Endothelial cell of umbilical vein (primary cell): ENCODE data around the gene ESPNL. TPM values are rescaled to one million over a fixed set of nuclear protein-coding genes. Genes with fewer than 3 reads are reported as not detected.

Source experiments
- BruUV-seq: library from RNA; stranded (reverse); fragments of 400-500 nt; replicated peaks from 2 replicates; lab custom pipeline; 2021; lab: Mats Ljungman, UMichigan
- CTCF ChIA-PET: fragments of 300-600, 350-600 bp; sonication (Branson Sonifier 250); formaldehyde crosslinking; loops from one replicate; lab custom pipeline; 2021; ENCODE audit warnings: antibody characterized with exemption, inconsistent platforms; lab: Charles Lee
- POLR2A ChIA-PET: fragments of 300-600, 350-600 bp; sonication (Branson Sonifier 250); formaldehyde crosslinking; loops from one replicate; lab custom pipeline; 2021; ENCODE audit warnings: antibody characterized with exemption, inconsistent platforms; lab: Charles Lee
- DNase-seq: peaks from one replicate; pipeline ENCODE4 v3.0.0-alpha.2; 2011; ENCODE audit warnings: low read depth, low spot score
- FAIRE-seq: peaks from 2 replicates; lab custom pipeline; 2011; peaks lifted over from hg19 to GRCh38; lab: Jason Lieb, UNC
- H2AFZ ChIP-seq: 2 replicates; pipeline ENCODE4 v1.6.0; 2012; ENCODE audit warnings: low read depth, low read length, control low read depth, inconsistent platforms
- H3K27ac ChIP-seq: 2 replicates; pipeline ENCODE4 v1.5.1; 2011; ENCODE audit warnings: low read depth, mild to moderate bottlenecking, control low read depth, low read length, moderate library complexity; ENCODE audit not compliant: insufficient read depth
- H3K27me3 ChIP-seq, 2 experiments: 2 replicates each; pipeline versions ENCODE4 v1.6.0 to v1.6.1; 2011; ENCODE audit warnings: low read length in 2 of 2, mixed read lengths in 1 of 2; ENCODE audit not compliant: control insufficient read depth in 2 of 2, insufficient read depth in 2 of 2
- H3K36me3 ChIP-seq, 2 experiments: 2 replicates in 1 of 2; 3 replicates in 1 of 2; pipeline ENCODE4 v1.5.1; 2011; ENCODE audit warnings: low read length in 2 of 2, mild to moderate bottlenecking in 1 of 2, moderate library complexity in 1 of 2; ENCODE audit not compliant: control insufficient read depth in 2 of 2, insufficient read depth in 2 of 2; ENCODE audit errors: extremely low read depth in 1 of 2
- H3K4me1 ChIP-seq: 3 replicates; pipeline ENCODE4 v1.5.1; 2011; ENCODE audit warnings: mild to moderate bottlenecking, low read length; ENCODE audit not compliant: control insufficient read depth, insufficient read depth; ENCODE audit errors: extremely low read depth
- H3K4me2 ChIP-seq: 2 replicates; pipeline ENCODE4 v1.6.1; 2011; ENCODE audit warnings: low read length, control low read depth, mixed read lengths; ENCODE audit not compliant: insufficient read depth
- H3K4me3 ChIP-seq, 3 experiments: fragments of 200-600 bp in 1 of 3; sonication (generic), shearing (Covaris generic) in 1 of 3; replicated peaks in 1 of 3; 2 replicates each; pipeline ENCODE4 v1.5.1; 2011 to 2016; ENCODE audit warnings: control low read depth in 3 of 3, low read length in 3 of 3, mild to moderate bottlenecking in 2 of 3, inconsistent platforms in 1 of 3, low read depth in 1 of 3, moderate library complexity in 1 of 3; ENCODE audit not compliant: insufficient read depth in 1 of 3
- H3K79me2 ChIP-seq: 2 replicates; pipeline ENCODE4 v1.6.0; 2012; ENCODE audit warnings: low read length, inconsistent platforms; ENCODE audit not compliant: control insufficient read depth, insufficient read depth
- H3K9ac ChIP-seq: replicated peaks from 2 replicates; pipeline ENCODE3; 2011; ENCODE audit warnings: low read length, control low read depth; ENCODE audit not compliant: insufficient read depth; ENCODE audit errors: extremely low read depth
- H3K9me1 ChIP-seq: replicated peaks from 3 replicates; pipeline ENCODE4 v1.6.0; 2011; ENCODE audit warnings: mild to moderate bottlenecking, low read length; ENCODE audit not compliant: control insufficient read depth, insufficient read depth; ENCODE audit errors: extremely low read depth
- H3K9me3 ChIP-seq: replicated peaks from 2 replicates; pipeline ENCODE4 v1.5.1; 2012; ENCODE audit warnings: low read length, inconsistent platforms; ENCODE audit not compliant: control insufficient read depth, insufficient read depth
- H4K20me1 ChIP-seq: replicated peaks from 2 replicates; pipeline ENCODE3; 2011; ENCODE audit warnings: mild to moderate bottlenecking, low read length; ENCODE audit not compliant: control insufficient read depth, insufficient read depth; ENCODE audit errors: extremely low read depth
- CTCF ChIP-seq, 2 donors: IDR thresholded peaks; 1 replicate in 1 of 2; 2 replicates in 1 of 2; pipeline ENCODE4 v1.5.1; 2011; ENCODE audit warnings: low read length in 2 of 2, mild to moderate bottlenecking in 2 of 2, moderate library complexity in 2 of 2, control low read depth in 1 of 2, inconsistent platforms in 1 of 2, low read depth in 1 of 2; ENCODE audit not compliant: insufficient read depth in 1 of 2; ENCODE audit errors: extremely low read depth in 1 of 2
- EZH2 ChIP-seq: IDR thresholded peaks from 2 replicates; pipeline ENCODE4 v1.6.1; 2012; ENCODE audit warnings: borderline replicate concordance, low read depth, mild to moderate bottlenecking, moderate library complexity, low read length, inconsistent platforms; ENCODE audit not compliant: severe bottlenecking
- FOS ChIP-seq: IDR thresholded peaks from 2 replicates; pipeline ENCODE4 v1.6.1; 2011; ENCODE audit warnings: mild to moderate bottlenecking, low read length, moderate library complexity, borderline replicate concordance; ENCODE audit not compliant: insufficient read depth
- GATA2 ChIP-seq: IDR thresholded peaks from 2 replicates; pipeline ENCODE4 v1.7.0; 2011; ENCODE audit warnings: low read depth, mild to moderate bottlenecking, moderate library complexity, mixed read lengths, low read length; ENCODE audit not compliant: insufficient read length, insufficient read depth
- JUN ChIP-seq: IDR thresholded peaks from 2 replicates; pipeline ENCODE4 v1.6.1; 2011; ENCODE audit warnings: borderline replicate concordance, low read depth; ENCODE audit not compliant: insufficient read length, insufficient read depth
- MAX ChIP-seq: IDR thresholded peaks from 2 replicates; pipeline ENCODE4 v1.6.1; 2011; ENCODE audit not compliant: insufficient read depth, insufficient read length
- POLR2A ChIP-seq: IDR thresholded peaks from 2 replicates; pipeline ENCODE4 v1.6.1; 2012; ENCODE audit warnings: low read depth, mild to moderate bottlenecking, control low read depth, low read length
- POLR2AphosphoS5 ChIP-seq: IDR thresholded peaks from 2 replicates; pipeline ENCODE4 v1.6.1; 2012; ENCODE audit warnings: low read depth, mild to moderate bottlenecking, control low read depth, low read length, moderate library complexity; ENCODE audit not compliant: insufficient read depth
- dilution Hi-C: fragments of 300-500 bp; cut with MboI; formaldehyde crosslinking; loops from one replicate; pipeline ENCODE4 v1.15.0; 2019; ENCODE audit warnings: low sequenced_read_pairs; ENCODE audit not compliant: extremely low pct_ligation_motif_present
- intact Hi-C: fragments of 100-400 bp; cut with micrococcal nuclease; formaldehyde crosslinking; loops from one replicate; pipeline ENCODE4 v1.10.0; 2022
- polyA plus RNA-seq, 4 experiments: library from polyadenylated mRNA; depleted of rRNA in 3 of 4; stranded (reverse) in 3 of 4; unstranded in 1 of 4; fragments of >200 nt; gene quantifications; 2 replicates each; pipeline versions ENCODE4 v1.2.1 to v1.2.3, GENCODE V29; 2011 to 2012; ENCODE audit warnings: missing spikeins in 1 of 4
- total RNA-seq: library from RNA; stranded (reverse); gene quantifications from 2 replicates; pipeline ENCODE4 v1.2.3, GENCODE V29; 2021

The ESPNL gene
- total and polyA plus RNA-seq, 2 donors (not counting 3 experiments of a cell fraction or from before 2014, with no cell fraction given): not detected

GRCh38 chr2:238134393-238134785 is 34.2 kb downstream of the ESPNL start:
- dilution Hi-C loops: no loop called here
- Histone ChIP-seq H3K4me3 (no peak overlapping the region), H3K9me3 (no peaks in the 10 kb centered on the region), H3K4me2 (no peak overlapping the region), H3K9me1 (no peaks in the 10 kb centered on the region), H4K20me1 (no peaks in the 10 kb centered on the region), H2AFZ (no peak overlapping the region), H3K79me2 (no peaks in the 10 kb centered on the region), H3K4me1 (no peaks in the 10 kb centered on the region), H3K9ac (no peak overlapping the region), H3K27ac (no peak overlapping the region), H3K36me3 (no peaks in the 10 kb centered on the region), H3K27me3 (no peaks in the 10 kb centered on the region)
- FAIRE-seq (no peak), DNase-seq (no peak)
- ChIA-PET POLR2A (no interaction called here), CTCF (no interaction called here)
- BruUV-seq: no TSS peak
- intact Hi-C loops: no loop called here
- no peak for TF ChIP-seq FOS
- no peak for TF ChIP-seq POLR2AphosphoS5
- no peak for TF ChIP-seq JUN
- no peak for TF ChIP-seq CTCF (IDR thresholded peaks at IDR 0.05; ENCODE audit: extremely low read depth in 1 of 2, insufficient read depth in 1 of 2, low read depth in 1 of 2, low read length in 2 of 2)
- TF ChIP-seq POLR2A: no peak
- TF ChIP-seq GATA2: no peak
- no peak for TF ChIP-seq MAX
- TF ChIP-seq EZH2: no peak
